Type B pancreatic cell (in vitro differentiated cells): ENCODE data around the gene NBAS. TPM values are rescaled to one million over a fixed set of nuclear protein-coding genes. Genes with fewer than 3 reads are reported as not detected.

Experiments
- DNase-seq: peaks from one replicate; pipeline ENCODE4 v3.0.0; 2021; ENCODE audit warnings: mixed read lengths; ENCODE audit not compliant: unreplicated experiment; ENCODE audit errors: extremely low spot score
- H3K27ac Mint-ChIP-seq: 2 replicates; pipeline ENCODE4 v1.8.0; 2021; ENCODE audit warnings: mild to moderate bottlenecking, mixed read lengths
- H3K27me3 Mint-ChIP-seq: 2 replicates; pipeline ENCODE4 v1.8.0; 2021; ENCODE audit warnings: mixed read lengths
- H3K36me3 Mint-ChIP-seq: 2 replicates; pipeline ENCODE4 v1.8.0; 2021; ENCODE audit warnings: mixed read lengths
- H3K4me1 Mint-ChIP-seq: one replicate; pipeline ENCODE4 v1.8.0; 2021; ENCODE audit warnings: mixed read lengths; ENCODE audit not compliant: unreplicated experiment
- H3K4me3 Mint-ChIP-seq: 2 replicates; pipeline ENCODE4 v1.8.0; 2021; ENCODE audit warnings: mild to moderate bottlenecking, mixed read lengths
- H3K9me3 Mint-ChIP-seq: 2 replicates; pipeline ENCODE4 v1.8.0; 2021; ENCODE audit warnings: mixed read lengths
- CTCF ChIP-seq: fragments of 200-600 bp; sonication (generic); conservative IDR thresholded peaks from 2 replicates; pipeline ENCODE4 v1.5.0; 2021; ENCODE audit warnings: antibody characterized with exemption, mild to moderate bottlenecking
- total RNA-seq: library from RNA; stranded (reverse); gene quantifications from 2 replicates; pipeline ENCODE4 v1.2.1, GENCODE V29; 2021; ENCODE audit warnings: low replicate concordance

The NBAS gene
- total RNA-seq, 1 donor from 2014 or later, result 53.5 TPM

- TF ChIP-seq CTCF, result no peak
- H3K9me3 Mint-ChIP-seq, result no peaks in the 10 kb centered on the region
- no peak for DNase-seq
- H3K4me1 Mint-ChIP-seq, result no peaks in the 10 kb centered on the region
- no peak overlapping the region for H3K27ac Mint-ChIP-seq
- no peaks in the 10 kb centered on the region for H3K27me3 Mint-ChIP-seq
- H3K4me3 Mint-ChIP-seq, result no peak overlapping the region
- H3K36me3 Mint-ChIP-seq, result peaks cover 32% of the 10 kb centered on the region
Measured at GRCh38 chr2:15389895-15390294, 171.2 kb downstream of the NBAS start.

GRCh38 chr2:15389326-15389700 is 171.8 kb downstream of the NBAS start:
- Mint-ChIP-seq H3K27ac (no peak overlapping the region), H3K36me3 (peaks cover 28% of the 10 kb centered on the region), H3K9me3 (no peaks in the 10 kb centered on the region), H3K4me3 (no peak overlapping the region), H3K4me1 (no peaks in the 10 kb centered on the region), H3K27me3 (no peaks in the 10 kb centered on the region)
- TF ChIP-seq CTCF, result no peak
- DNase-seq, result no peak

- no peaks in the 10 kb centered on the region for H3K9me3 Mint-ChIP-seq
- H3K36me3 Mint-ChIP-seq, result peaks cover 28% of the 10 kb centered on the region
- DNase-seq, result no peak
- no peak for TF ChIP-seq CTCF
- no peak overlapping the region for H3K4me3 Mint-ChIP-seq
- no peak overlapping the region for H3K27ac Mint-ChIP-seq
- no peaks in the 10 kb centered on the region for H3K27me3 Mint-ChIP-seq
- no peaks in the 10 kb centered on the region for H3K4me1 Mint-ChIP-seq
Measured at GRCh38 chr2:15388406-15389325, 172.5 kb downstream of the NBAS start.

- peaks cover 22% of the 10 kb centered on the region for H3K36me3 Mint-ChIP-seq
- no peaks in the 10 kb centered on the region for H3K4me1 Mint-ChIP-seq
- no peak for TF ChIP-seq CTCF
- no peak overlapping the region for H3K4me3 Mint-ChIP-seq
- H3K27ac Mint-ChIP-seq, result no peak overlapping the region
- no peaks in the 10 kb centered on the region for H3K27me3 Mint-ChIP-seq
- no peak for DNase-seq
- no peaks in the 10 kb centered on the region for H3K9me3 Mint-ChIP-seq
Measured at GRCh38 chr2:15385184-15385583, 175.9 kb downstream of the NBAS start.

GRCh38 chr2:15383695-15384350 is 177.3 kb downstream of the NBAS start:
- Mint-ChIP-seq H3K27me3 (no peaks in the 10 kb centered on the region), H3K4me1 (no peaks in the 10 kb centered on the region), H3K27ac (no peak overlapping the region), H3K9me3 (no peaks in the 10 kb centered on the region), H3K4me3 (no peak overlapping the region), H3K36me3 (peaks cover 12% of the 10 kb centered on the region)
- no peak for DNase-seq
- TF ChIP-seq CTCF, result no peak
